H1 (cell line): ENCODE data around the gene MARCOL. TPM values are rescaled to one million over a fixed set of nuclear protein-coding genes. Genes with fewer than 3 reads are reported as not detected.

Source experiments
- CTCF ChIA-PET: fragments of 300-600 bp; sonication (Branson Sonifier 250); formaldehyde crosslinking; loops from one replicate; lab custom pipeline; 2021; ENCODE audit not compliant: partially characterized antibody; lab: Charles Lee
- POLR2A ChIA-PET: fragments of 300-600 bp; sonication (Branson Sonifier 250); formaldehyde crosslinking; loops from one replicate; lab custom pipeline; 2021; ENCODE audit warnings: inconsistent platforms; ENCODE audit not compliant: partially characterized antibody; lab: Charles Lee
- DNase-seq, 2 experiments: peaks; one replicate each; pipeline versions ENCODE4 v3.0.0 to v3.0.0-alpha.2; 2010 to 2022; ENCODE audit warnings: low spot score in 2 of 2, low read depth in 1 of 2, mixed read lengths in 1 of 2
- FAIRE-seq: peaks from 2 replicates; lab custom pipeline; 2011; peaks lifted over from hg19 to GRCh38; lab: Jason Lieb, UNC
- H2AFZ ChIP-seq: 2 replicates; pipeline ENCODE4 v1.8.1; 2012; ENCODE audit warnings: low read length, inconsistent platforms
- H2AK5ac ChIP-seq: 2 replicates; pipeline ENCODE4 v1.6.1; 2013; ENCODE audit warnings: low read depth, low read length
- H2BK120ac ChIP-seq: replicated peaks from 2 replicates; pipeline ENCODE3; 2013; ENCODE audit warnings: low read depth, low read length, inconsistent platforms
- H2BK12ac ChIP-seq: 2 replicates; pipeline ENCODE4 v1.6.1; 2013; ENCODE audit warnings: low read depth, low read length
- H2BK15ac ChIP-seq: 2 replicates; pipeline ENCODE4 v1.6.1; 2013; ENCODE audit warnings: low read length
- H2BK20ac ChIP-seq: 2 replicates; pipeline ENCODE4 v1.6.1; 2013; ENCODE audit warnings: low read length
- H2BK5ac ChIP-seq: 2 replicates; pipeline ENCODE4 v1.6.1; 2013; ENCODE audit warnings: low read depth, low read length
- H3K14ac ChIP-seq: 2 replicates; pipeline ENCODE4 v1.6.1; 2013; ENCODE audit warnings: inconsistent platforms; ENCODE audit not compliant: insufficient read length
- H3K18ac ChIP-seq: 2 replicates; pipeline ENCODE4 v1.6.1; 2013; ENCODE audit warnings: low read length; ENCODE audit errors: extremely low read depth
- H3K23ac ChIP-seq: 2 replicates; pipeline ENCODE4 v1.6.1; 2013; ENCODE audit warnings: inconsistent platforms; ENCODE audit not compliant: insufficient read length
- H3K23me2 ChIP-seq: 2 replicates; pipeline ENCODE4 v1.6.1; 2013; ENCODE audit warnings: low read depth, low read length
- H3K27ac ChIP-seq: 2 replicates; pipeline ENCODE4 v1.6.1; 2011; ENCODE audit warnings: low read depth, low read length, inconsistent platforms
- H3K27me3 ChIP-seq, 4 experiments: replicated peaks in 1 of 4; 1 replicate in 1 of 4; 2 replicates in 3 of 4; pipeline versions ENCODE4 v1.6.1 to v1.8.1; 2011 to 2013; ENCODE audit warnings: low read length in 3 of 4, mild to moderate bottlenecking in 3 of 4, inconsistent platforms in 2 of 4, mixed read lengths in 2 of 4, moderate library complexity in 1 of 4; ENCODE audit not compliant: control insufficient read depth in 3 of 4, insufficient read depth in 3 of 4; ENCODE audit errors: extremely low read depth in 1 of 4
- H3K36me3 ChIP-seq, 4 experiments: 2 replicates each; pipeline versions ENCODE4 v1.6.1 to v1.8.1; 2011 to 2013; ENCODE audit warnings: mild to moderate bottlenecking in 4 of 4, low read length in 3 of 4, moderate library complexity in 2 of 4, control low read depth in 1 of 4, inconsistent platforms in 1 of 4; ENCODE audit not compliant: insufficient read depth in 4 of 4, control insufficient read depth in 2 of 4
- H3K4ac ChIP-seq: replicated peaks from 2 replicates; pipeline ENCODE3; 2013; ENCODE audit warnings: low read length, low read depth, mixed read lengths, inconsistent platforms; ENCODE audit not compliant: insufficient read length
- H3K4me1 ChIP-seq, 4 experiments: replicated peaks in 1 of 4; 1 replicate in 1 of 4; 2 replicates in 3 of 4; pipeline versions ENCODE4 v1.6.1 to v1.8.1; 2011 to 2013; ENCODE audit warnings: low read length in 3 of 4, inconsistent platforms in 2 of 4, mixed read lengths in 1 of 4; ENCODE audit not compliant: insufficient read depth in 4 of 4, control insufficient read depth in 3 of 4
- H3K4me2 ChIP-seq, 2 experiments: 2 replicates each; pipeline versions ENCODE4 v1.6.1 to v1.8.1; 2011 to 2013; ENCODE audit warnings: low read depth in 2 of 2, low read length in 2 of 2, control low read depth in 1 of 2, inconsistent platforms in 1 of 2, mild to moderate bottlenecking in 1 of 2; ENCODE audit not compliant: insufficient read depth in 1 of 2
- H3K4me3 ChIP-seq, 4 experiments: fragments of 200-600, 300-600 bp in 1 of 4; sonication (generic), shearing (Covaris generic), sonication (Bioruptor Twin) in 1 of 4; 2 replicates each; pipeline versions ENCODE4 v1.5.1 to v1.8.1; 2011 to 2016; ENCODE audit warnings: low read length in 4 of 4, low read depth in 3 of 4, control low read depth in 2 of 4, inconsistent platforms in 2 of 4, mild to moderate bottlenecking in 2 of 4, mixed read lengths in 1 of 4, moderate library complexity in 1 of 4; ENCODE audit not compliant: insufficient read depth in 2 of 4; ENCODE audit errors: extremely low read depth in 1 of 4
- H3K56ac ChIP-seq: replicated peaks from 2 replicates; pipeline ENCODE3; 2013; ENCODE audit warnings: low read depth, mild to moderate bottlenecking, mixed read lengths, low read length, inconsistent platforms; ENCODE audit not compliant: insufficient read length
- H3K79me1 ChIP-seq: 2 replicates; pipeline ENCODE4 v1.6.1; 2013; ENCODE audit warnings: low read depth, low read length, control low read depth
- H3K79me2 ChIP-seq, 2 experiments: 2 replicates each; pipeline versions ENCODE4 v1.6.1 to v1.8.1; 2012 to 2013; ENCODE audit warnings: low read length in 2 of 2, mild to moderate bottlenecking in 2 of 2, inconsistent platforms in 1 of 2; ENCODE audit not compliant: insufficient read depth in 2 of 2, control insufficient read depth in 1 of 2
- H3K9ac ChIP-seq, 4 experiments: replicated peaks in 1 of 4; 1 replicate in 1 of 4; 2 replicates in 3 of 4; pipeline versions ENCODE4 v1.6.1 to v1.8.1; 2011 to 2013; ENCODE audit warnings: low read depth in 3 of 4, low read length in 3 of 4, control low read depth in 2 of 4, mild to moderate bottlenecking in 2 of 4, moderate library complexity in 2 of 4, inconsistent platforms in 1 of 4; ENCODE audit errors: extremely low read depth in 1 of 4
- H3K9me3 ChIP-seq, 2 experiments: 2 replicates each; pipeline versions ENCODE4 v1.6.1 to v1.8.1; 2012 to 2013; ENCODE audit warnings: mild to moderate bottlenecking in 2 of 2, moderate library complexity in 2 of 2, control low read depth in 1 of 2, inconsistent platforms in 1 of 2, low read depth in 1 of 2, low read length in 1 of 2, mixed read lengths in 1 of 2; ENCODE audit not compliant: insufficient read depth in 2 of 2
- H4K20me1 ChIP-seq, 2 experiments: replicated peaks in 1 of 2; 2 replicates each; pipeline versions ENCODE3 to v1.8.1; 2011 to 2013; ENCODE audit warnings: inconsistent platforms in 2 of 2, low read length in 2 of 2, mild to moderate bottlenecking in 1 of 2; ENCODE audit not compliant: insufficient read depth in 2 of 2, control insufficient read depth in 1 of 2
- H4K5ac ChIP-seq: 2 replicates; pipeline ENCODE4 v1.6.1; 2013; ENCODE audit warnings: low read length, low read depth, mixed read lengths, inconsistent platforms; ENCODE audit not compliant: insufficient read length
- H4K8ac ChIP-seq: 2 replicates; pipeline ENCODE4 v1.8.0; 2013; ENCODE audit warnings: mild to moderate bottlenecking, moderate library complexity, low read length, inconsistent platforms; ENCODE audit not compliant: insufficient read depth; ENCODE audit errors: extremely low read depth
- H4K91ac ChIP-seq: replicated peaks from 2 replicates; pipeline ENCODE3; 2013; ENCODE audit warnings: low read length, mixed read lengths, inconsistent platforms; ENCODE audit not compliant: insufficient read length
- CHD1 ChIP-seq: IDR thresholded peaks from 2 replicates; pipeline ENCODE4 v1.6.1; 2012; ENCODE audit warnings: low read depth, low read length, improper control_type of control experiment
- MAFK ChIP-seq: IDR thresholded peaks from 2 replicates; pipeline ENCODE4 v1.6.1; 2012; ENCODE audit warnings: low read depth, mild to moderate bottlenecking, improper control_type of control experiment, low read length
- WGBS, 2 experiments: shearing (Covaris generic) in 1 of 2; methylation state at CpG; one replicate each; pipeline versions ENCODE4 v1.1.6 to v1.1.7; 2013 to 2015; ENCODE audit warnings: low lambda C conversion rate in 2 of 2, mixed read lengths in 2 of 2, inconsistent platforms in 1 of 2, low coverage in 1 of 2, missing lambda C conversion rate in 1 of 2; ENCODE audit not compliant: insufficient replicate concordance in 2 of 2, insufficient coverage in 1 of 2, insufficient read length in 1 of 2; ENCODE audit errors: extremely low coverage in 1 of 2, missing lambda C conversion rate in 1 of 2; 5-methylcytosine and 5-hydroxymethylcytosine counted together
- polyA plus RNA-seq, 7 experiments: library from polyadenylated mRNA; depleted of rRNA in 3 of 7; stranded (reverse) in 5 of 7; unstranded in 2 of 7; fragments of >200 nt in 5 of 7; fragments of 200-250 nt in 2 of 7; gene quantifications; 1 replicate in 5 of 7; 2 replicates in 1 of 7; 4 replicates in 1 of 7; pipeline versions ENCODE4 v1.2.1 to v1.2.3, GENCODE V29; 2011 to 2013; ENCODE audit warnings: missing spikeins in 2 of 7, mixed read lengths in 2 of 7
- total RNA-seq: library from RNA; stranded (reverse); fragmentation: NEBNext Ultra II Directional; extraction: Animal tissue kit (Norgen Biotek cat#: 25700); gene quantifications from 2 replicates; pipeline ENCODE4 v1.2.1, GENCODE V29; 2021

The MARCOL gene
- total and polyA plus RNA-seq, 2 of the 8 experiments (the other 6 are each of a cell fraction or from before 2014, with no cell fraction given): not detected

GRCh38 chr5:148209151-148209770 lies 29.1 kb upstream of the MARCOL start:
- DNase-seq (no peak), FAIRE-seq (no peak)
- no peak overlapping the region for H2BK15ac ChIP-seq
- H3K23me2 ChIP-seq: no peaks in the 10 kb centered on the region
- no peak overlapping the region for H3K14ac ChIP-seq
- H3K9me3 ChIP-seq: no peaks in the 10 kb centered on the region
- no peak overlapping the region for H2BK12ac ChIP-seq
- no peak overlapping the region for H4K8ac ChIP-seq
- H3K56ac ChIP-seq: no peak overlapping the region
- no peak overlapping the region for H2BK20ac ChIP-seq
- no peak overlapping the region for H2BK5ac ChIP-seq
- no peak overlapping the region for H4K91ac ChIP-seq
- H4K20me1 ChIP-seq: no peaks in the 10 kb centered on the region
- H3K27me3 ChIP-seq: no peaks in the 10 kb centered on the region
- H3K4me3 ChIP-seq: no peak overlapping the region
- no peaks in the 10 kb centered on the region for H3K79me1 ChIP-seq
- no peaks in the 10 kb centered on the region for H3K4me1 ChIP-seq
- no peak overlapping the region for H3K4ac ChIP-seq
- no peak overlapping the region for H3K4me2 ChIP-seq
- no peaks in the 10 kb centered on the region for H3K79me2 ChIP-seq
- H3K36me3 ChIP-seq: no peaks in the 10 kb centered on the region; a peak in 1 of 8 replicates
- no peak overlapping the region for H2AK5ac ChIP-seq
- H3K27ac ChIP-seq: no peak overlapping the region
- H3K9ac ChIP-seq: no peak overlapping the region
- H2AFZ ChIP-seq: no peak overlapping the region
- no peak overlapping the region for H4K5ac ChIP-seq
- no peak overlapping the region for H3K23ac ChIP-seq
- ChIA-PET CTCF (no interaction called here), POLR2A (no interaction called here)
- H3K18ac ChIP-seq: no peak overlapping the region
- H2BK120ac ChIP-seq: no peak overlapping the region
- WGBS, 2 experiments: 81% methylated on average over 3 of the region's 3 CpGs; no CpG with 5 or more reads in 1 of the 2 experiments
- no peak for TF ChIP-seq MAFK
- TF ChIP-seq CHD1: no peak
